GM23338 (cell line): ENCODE measurements around the gene NPS. TPM values are rescaled to one million over a fixed set of nuclear protein-coding genes. Genes with fewer than 3 reads are reported as not detected.

Experiments
- ATAC-seq: fragments of 200-7000 bp; cut with Tn5 transposase; 3 replicates; pipeline ENCODE4 v1.9.1; 2020
- DNase-seq: peaks from one replicate; pipeline ENCODE4 v3.0.0-alpha.2; 2015; ENCODE audit warnings: low spot score
- H2AFZ ChIP-seq: fragments of 200-600 bp; sonication (generic); 2 replicates; pipeline ENCODE4 v1.8.0; 2016; ENCODE audit warnings: antibody characterized with exemption, mild to moderate bottlenecking, moderate library complexity
- H3F3A ChIP-seq: fragments of 200-600 bp; sonication (generic); replicated peaks from 2 replicates; pipeline ENCODE4 v1.8.0; 2017; ENCODE audit warnings: antibody characterized with exemption, mixed run types, low read depth
- H3K27ac ChIP-seq: fragments of 200-600 bp; sonication (generic); 2 replicates; pipeline ENCODE4 v1.6.1; 2016; ENCODE audit warnings: low read depth
- H3K27me3 ChIP-seq: fragments of 200-600 bp; sonication (generic); 2 replicates; pipeline ENCODE4 v1.8.0; 2016; ENCODE audit warnings: mild to moderate bottlenecking, mixed run types, moderate library complexity; ENCODE audit not compliant: insufficient read depth
- H3K36me3 ChIP-seq: fragments of 200-600 bp; sonication (generic); 2 replicates; pipeline ENCODE4 v1.8.0; 2016; ENCODE audit warnings: mild to moderate bottlenecking; ENCODE audit not compliant: insufficient read depth
- H3K4me1 ChIP-seq: fragments of 200-600 bp; sonication (generic); 2 replicates; pipeline ENCODE4 v1.8.0; 2016; ENCODE audit warnings: mild to moderate bottlenecking, moderate library complexity; ENCODE audit not compliant: insufficient read depth
- H3K4me2 ChIP-seq: fragments of 200-600 bp; sonication (generic); 2 replicates; pipeline ENCODE4 v1.7.1; 2017; ENCODE audit warnings: mixed run types
- H3K4me3 ChIP-seq: fragments of 200-600 bp; sonication (generic); 2 replicates; pipeline ENCODE4 v1.6.1; 2016; ENCODE audit warnings: mixed run types
- H3K79me2 ChIP-seq: fragments of 200-600 bp; sonication (generic); replicated peaks from 2 replicates; pipeline ENCODE4 v1.8.0; 2017; ENCODE audit warnings: mild to moderate bottlenecking; ENCODE audit not compliant: insufficient read depth
- H3K9me2 ChIP-seq: fragments of 200-600 bp; sonication (generic); 2 replicates; pipeline ENCODE4 v1.8.0; 2017; ENCODE audit not compliant: insufficient read depth
- H4K20me1 ChIP-seq: fragments of 200-600 bp; sonication (generic); replicated peaks from 2 replicates; pipeline ENCODE4 v1.8.0; 2017; ENCODE audit warnings: mild to moderate bottlenecking; ENCODE audit not compliant: insufficient read depth
- H3K27ac Mint-ChIP-seq: 2 replicates; pipeline ENCODE4 v1.8.0; 2020; ENCODE audit warnings: inconsistent platforms, mild to moderate bottlenecking, moderate library complexity, mixed read lengths
- H3K27me3 Mint-ChIP-seq: 3 replicates; pipeline ENCODE4 v1.8.0; 2022; ENCODE audit warnings: low read depth, mild to moderate bottlenecking, moderate library complexity, mixed read lengths, inconsistent platforms; ENCODE audit not compliant: insufficient read depth, poor library complexity
- H3K36me3 Mint-ChIP-seq: 3 replicates; pipeline ENCODE4 v1.8.0; 2021; ENCODE audit warnings: low read depth, mild to moderate bottlenecking, inconsistent platforms, moderate library complexity, mixed read lengths
- H3K4me1 Mint-ChIP-seq: 3 replicates; pipeline ENCODE4 v1.8.0; 2020; ENCODE audit warnings: mild to moderate bottlenecking, inconsistent platforms, mixed read lengths
- H3K4me3 Mint-ChIP-seq: 3 replicates; pipeline ENCODE4 v1.8.0; 2021; ENCODE audit warnings: moderate library complexity, mild to moderate bottlenecking, inconsistent platforms, mixed read lengths
- H3K9me3 Mint-ChIP-seq: 3 replicates; pipeline ENCODE4 v1.8.0; 2020; ENCODE audit warnings: moderate library complexity, mild to moderate bottlenecking, inconsistent platforms, mixed read lengths
- EZH2 ChIP-seq: fragments of 200-600 bp; sonication (generic); IDR thresholded peaks from one replicate; pipeline ENCODE4 v1.8.0; 2017; ENCODE audit warnings: antibody characterized with exemption, mild to moderate bottlenecking, low read depth; ENCODE audit not compliant: unreplicated experiment
- EZH2phosphoT487 ChIP-seq: fragments of 200-600 bp; sonication (generic); IDR thresholded peaks from one replicate; pipeline ENCODE4 v1.8.1; 2018; ENCODE audit warnings: antibody characterized with exemption; ENCODE audit not compliant: unreplicated experiment
- JUNB ChIP-seq: IDR thresholded peaks from one replicate; pipeline ENCODE4 v1.6.1; 2016; ENCODE audit warnings: antibody characterized with exemption; ENCODE audit not compliant: unreplicated experiment
- ZNF114 ChIP-seq: fragments of 250-450 bp; sonication (Bioruptor Pico); IDR thresholded peaks from 2 replicates; pipeline ENCODE4 v1.5.0; 2020; ENCODE audit warnings: mild to moderate bottlenecking, moderate library complexity
- ZNF331 ChIP-seq: fragments of 250-450 bp; sonication (Bioruptor Pico); IDR thresholded peaks from 2 replicates; pipeline ENCODE4 v1.5.0; 2020; ENCODE audit warnings: low read depth, mild to moderate bottlenecking, moderate library complexity
- polyA plus RNA-seq: library from polyadenylated mRNA; unstranded; fragments of >200 nt; fragmentation: Nextera tagmentation; extraction: Ambion mirVana; gene quantifications from 2 replicates; pipeline ENCODE4 v1.2.1, GENCODE V29; 2016
- total RNA-seq: library from RNA; depleted of rRNA; stranded (reverse); fragments of >200 nt; shearing (Covaris generic); gene quantifications from 2 replicates; pipeline ENCODE4 v1.2.3, GENCODE V29; 2014
- TF ChIP-seq, protein P1 (sequence below), 2 experiments: fragments of 200-600 bp in 1 of 2; sonication (generic) in 1 of 2; conservative IDR thresholded peaks; 2 replicates each; pipeline versions ENCODE4 v1.5.1 to v1.6.1; 2016 to 2017; ENCODE audit warnings: antibody characterized with exemption in 2 of 2, low read depth in 2 of 2, mild to moderate bottlenecking in 2 of 2, moderate library complexity in 1 of 2
- TF ChIP-seq, protein P2 (sequence below): fragments of 250-450 bp; sonication (Bioruptor Pico); IDR thresholded peaks from 2 replicates; pipeline ENCODE4 v1.5.0; 2020; ENCODE audit warnings: mild to moderate bottlenecking, moderate library complexity
- TF ChIP-seq, protein P3 (sequence below): IDR thresholded peaks from 2 replicates; pipeline ENCODE4 v1.6.1; 2016; ENCODE audit warnings: antibody characterized with exemption

Gene NPS
- total and polyA plus RNA-seq, 2 experiments from 2014 or later: not detected

DNA sequence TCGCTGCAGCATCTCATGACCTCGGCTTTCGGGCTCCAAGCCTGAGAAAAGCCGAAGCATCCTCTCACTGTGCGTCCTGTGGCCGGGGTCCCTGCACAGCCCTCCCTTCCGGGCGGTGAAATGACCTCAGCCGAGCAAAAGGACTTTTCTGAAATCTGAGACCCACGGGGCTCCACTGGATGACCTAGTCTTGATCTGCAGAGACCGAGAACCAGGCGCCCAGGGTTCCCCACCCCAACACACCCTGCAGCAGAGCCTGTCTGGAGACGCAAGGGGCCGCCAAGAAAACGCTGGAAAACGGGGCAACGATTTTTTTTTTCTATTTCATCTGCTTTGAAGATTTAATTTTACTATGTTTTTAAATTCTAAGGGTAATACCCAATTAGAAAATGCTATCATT lies 31.7 kb downstream of the NPS start:
- H3K9me3 Mint-ChIP-seq: no peaks in the 10 kb centered on the region
- no peak overlapping the region; the same call in 1 of the 2 replicates for H3K27ac Mint-ChIP-seq
- no peaks in the 10 kb centered on the region for H3K36me3 Mint-ChIP-seq
- H3K4me2 ChIP-seq: no peak overlapping the region
- 0 out of 2 replicates have a peak overlapping the region, but pooled peaks have one; percentile 47 for H2AFZ ChIP-seq
- no peaks in the 10 kb centered on the region for H3K79me2 ChIP-seq
- no peaks in the 10 kb centered on the region for H3K27me3 ChIP-seq
- no peaks in the 10 kb centered on the region for H3K4me1 Mint-ChIP-seq
- H3K4me3 ChIP-seq: no peak overlapping the region
- ATAC-seq (no peak), DNase-seq (no peak)
- no peaks in the 10 kb centered on the region for H4K20me1 ChIP-seq
- H3K4me3 Mint-ChIP-seq: no peak overlapping the region
- no peaks in the 10 kb centered on the region for H3K9me2 ChIP-seq
- no peaks in the 10 kb centered on the region for H3K4me1 ChIP-seq
- TF ChIP-seq ZNF114 (CRISPR knock-in tag) (no peak), JUNB (no peak)
- TF ChIP-seq, protein P1, sequence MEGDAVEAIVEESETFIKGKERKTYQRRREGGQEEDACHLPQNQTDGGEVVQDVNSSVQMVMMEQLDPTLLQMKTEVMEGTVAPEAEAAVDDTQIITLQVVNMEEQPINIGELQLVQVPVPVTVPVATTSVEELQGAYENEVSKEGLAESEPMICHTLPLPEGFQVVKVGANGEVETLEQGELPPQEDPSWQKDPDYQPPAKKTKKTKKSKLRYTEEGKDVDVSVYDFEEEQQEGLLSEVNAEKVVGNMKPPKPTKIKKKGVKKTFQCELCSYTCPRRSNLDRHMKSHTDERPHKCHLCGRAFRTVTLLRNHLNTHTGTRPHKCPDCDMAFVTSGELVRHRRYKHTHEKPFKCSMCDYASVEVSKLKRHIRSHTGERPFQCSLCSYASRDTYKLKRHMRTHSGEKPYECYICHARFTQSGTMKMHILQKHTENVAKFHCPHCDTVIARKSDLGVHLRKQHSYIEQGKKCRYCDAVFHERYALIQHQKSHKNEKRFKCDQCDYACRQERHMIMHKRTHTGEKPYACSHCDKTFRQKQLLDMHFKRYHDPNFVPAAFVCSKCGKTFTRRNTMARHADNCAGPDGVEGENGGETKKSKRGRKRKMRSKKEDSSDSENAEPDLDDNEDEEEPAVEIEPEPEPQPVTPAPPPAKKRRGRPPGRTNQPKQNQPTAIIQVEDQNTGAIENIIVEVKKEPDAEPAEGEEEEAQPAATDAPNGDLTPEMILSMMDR (conservative IDR thresholded peaks at IDR 0.05; ENCODE audit: low read depth in 2 of 2): no peak
- H3K27me3 Mint-ChIP-seq: peaks cover 3% of the 10 kb centered on the region
- no peaks in the 10 kb centered on the region for H3F3A ChIP-seq
- no peaks in the 10 kb centered on the region for H3K36me3 ChIP-seq
- H3K27ac ChIP-seq: no peak overlapping the region

DNA sequence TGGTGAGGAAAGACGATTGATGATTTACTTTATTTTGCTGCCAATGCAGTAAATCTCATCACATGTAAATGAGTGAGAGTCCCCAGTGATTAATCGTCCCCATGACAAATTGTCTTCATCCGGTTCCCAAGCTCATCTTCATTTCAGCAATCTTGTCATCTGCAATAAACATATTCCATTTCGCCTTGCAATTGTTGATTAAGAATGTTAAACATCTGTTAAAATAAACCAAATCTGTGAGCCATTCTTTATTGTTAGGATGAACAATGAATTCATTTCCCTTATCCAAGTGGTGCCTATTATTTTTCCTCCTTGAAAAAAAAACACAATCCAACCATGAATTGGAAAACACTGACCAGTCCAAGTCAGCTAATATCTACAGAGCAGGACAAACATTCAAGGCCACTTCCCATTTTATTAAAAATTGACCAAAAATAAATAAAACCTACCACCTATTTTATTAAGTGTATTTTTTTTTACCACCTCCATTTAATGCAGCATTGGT lies 36.5 kb downstream of the NPS start:
- H3K27me3 Mint-ChIP-seq: peaks cover under 1% of the 10 kb centered on the region
- ATAC-seq (no peak), DNase-seq (no peak)
- H3K27me3 ChIP-seq: no peaks in the 10 kb centered on the region
- H3K9me2 ChIP-seq: no peaks in the 10 kb centered on the region
- no peaks in the 10 kb centered on the region for H4K20me1 ChIP-seq
- peaks cover 5% of the 10 kb centered on the region; the same call in 1 of the 3 replicates for H3K9me3 Mint-ChIP-seq
- no peaks in the 10 kb centered on the region for H3F3A ChIP-seq
- no peaks in the 10 kb centered on the region for H3K36me3 ChIP-seq
- H2AFZ ChIP-seq: no peak overlapping the region
- H3K27ac ChIP-seq: no peak overlapping the region
- H3K79me2 ChIP-seq: no peaks in the 10 kb centered on the region
- H3K4me1 Mint-ChIP-seq: no peaks in the 10 kb centered on the region
- H3K36me3 Mint-ChIP-seq: peaks cover 3% of the 10 kb centered on the region; the same call in 1 of the 3 replicates
- H3K4me3 ChIP-seq: no peak overlapping the region
- no peaks in the 10 kb centered on the region for H3K4me1 ChIP-seq
- no peak overlapping the region for H3K4me2 ChIP-seq
- no peak overlapping the region for H3K4me3 Mint-ChIP-seq
- H3K27ac Mint-ChIP-seq: no peak overlapping the region
- TF ChIP-seq, protein P2, sequence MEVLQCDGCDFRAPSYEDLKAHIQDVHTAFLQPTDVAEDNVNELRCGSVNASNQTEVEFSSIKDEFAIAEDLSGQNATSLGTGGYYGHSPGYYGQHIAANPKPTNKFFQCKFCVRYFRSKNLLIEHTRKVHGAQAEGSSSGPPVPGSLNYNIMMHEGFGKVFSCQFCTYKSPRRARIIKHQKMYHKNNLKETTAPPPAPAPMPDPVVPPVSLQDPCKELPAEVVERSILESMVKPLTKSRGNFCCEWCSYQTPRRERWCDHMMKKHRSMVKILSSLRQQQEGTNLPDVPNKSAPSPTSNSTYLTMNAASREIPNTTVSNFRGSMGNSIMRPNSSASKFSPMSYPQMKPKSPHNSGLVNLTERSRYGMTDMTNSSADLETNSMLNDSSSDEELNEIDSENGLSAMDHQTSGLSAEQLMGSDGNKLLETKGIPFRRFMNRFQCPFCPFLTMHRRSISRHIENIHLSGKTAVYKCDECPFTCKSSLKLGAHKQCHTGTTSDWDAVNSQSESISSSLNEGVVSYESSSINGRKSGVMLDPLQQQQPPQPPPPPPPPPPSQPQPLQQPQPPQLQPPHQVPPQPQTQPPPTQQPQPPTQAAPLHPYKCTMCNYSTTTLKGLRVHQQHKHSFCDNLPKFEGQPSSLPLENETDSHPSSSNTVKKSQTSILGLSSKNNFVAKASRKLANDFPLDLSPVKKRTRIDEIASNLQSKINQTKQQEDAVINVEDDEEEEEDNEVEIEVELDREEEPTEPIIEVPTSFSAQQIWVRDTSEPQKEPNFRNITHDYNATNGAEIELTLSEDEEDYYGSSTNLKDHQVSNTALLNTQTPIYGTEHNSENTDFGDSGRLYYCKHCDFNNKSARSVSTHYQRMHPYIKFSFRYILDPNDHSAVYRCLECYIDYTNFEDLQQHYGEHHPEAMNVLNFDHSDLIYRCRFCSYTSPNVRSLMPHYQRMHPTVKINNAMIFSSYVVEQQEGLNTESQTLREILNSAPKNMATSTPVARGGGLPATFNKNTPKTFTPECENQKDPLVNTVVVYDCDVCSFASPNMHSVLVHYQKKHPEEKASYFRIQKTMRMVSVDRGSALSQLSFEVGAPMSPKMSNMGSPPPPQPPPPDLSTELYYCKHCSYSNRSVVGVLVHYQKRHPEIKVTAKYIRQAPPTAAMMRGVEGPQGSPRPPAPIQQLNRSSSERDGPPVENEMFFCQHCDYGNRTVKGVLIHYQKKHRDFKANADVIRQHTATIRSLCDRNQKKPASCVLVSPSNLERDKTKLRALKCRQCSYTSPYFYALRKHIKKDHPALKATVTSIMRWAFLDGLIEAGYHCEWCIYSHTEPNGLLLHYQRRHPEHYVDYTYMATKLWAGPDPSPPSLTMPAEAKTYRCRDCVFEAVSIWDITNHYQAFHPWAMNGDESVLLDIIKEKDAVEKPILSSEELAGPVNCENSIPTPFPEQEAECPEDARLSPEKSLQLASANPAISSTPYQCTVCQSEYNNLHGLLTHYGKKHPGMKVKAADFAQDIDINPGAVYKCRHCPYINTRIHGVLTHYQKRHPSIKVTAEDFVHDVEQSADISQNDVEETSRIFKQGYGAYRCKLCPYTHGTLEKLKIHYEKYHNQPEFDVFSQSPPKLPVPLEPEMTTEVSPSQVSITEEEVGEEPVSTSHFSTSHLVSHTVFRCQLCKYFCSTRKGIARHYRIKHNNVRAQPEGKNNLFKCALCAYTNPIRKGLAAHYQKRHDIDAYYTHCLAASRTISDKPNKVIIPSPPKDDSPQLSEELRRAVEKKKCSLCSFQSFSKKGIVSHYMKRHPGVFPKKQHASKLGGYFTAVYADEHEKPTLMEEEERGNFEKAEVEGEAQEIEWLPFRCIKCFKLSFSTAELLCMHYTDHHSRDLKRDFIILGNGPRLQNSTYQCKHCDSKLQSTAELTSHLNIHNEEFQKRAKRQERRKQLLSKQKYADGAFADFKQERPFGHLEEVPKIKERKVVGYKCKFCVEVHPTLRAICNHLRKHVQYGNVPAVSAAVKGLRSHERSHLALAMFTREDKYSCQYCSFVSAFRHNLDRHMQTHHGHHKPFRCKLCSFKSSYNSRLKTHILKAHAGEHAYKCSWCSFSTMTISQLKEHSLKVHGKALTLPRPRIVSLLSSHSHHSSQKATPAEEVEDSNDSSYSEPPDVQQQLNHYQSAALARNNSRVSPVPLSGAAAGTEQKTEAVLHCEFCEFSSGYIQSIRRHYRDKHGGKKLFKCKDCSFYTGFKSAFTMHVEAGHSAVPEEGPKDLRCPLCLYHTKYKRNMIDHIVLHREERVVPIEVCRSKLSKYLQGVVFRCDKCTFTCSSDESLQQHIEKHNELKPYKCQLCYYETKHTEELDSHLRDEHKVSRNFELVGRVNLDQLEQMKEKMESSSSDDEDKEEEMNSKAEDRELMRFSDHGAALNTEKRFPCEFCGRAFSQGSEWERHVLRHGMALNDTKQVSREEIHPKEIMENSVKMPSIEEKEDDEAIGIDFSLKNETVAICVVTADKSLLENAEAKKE: no peak
- TF ChIP-seq ZNF331 (CRISPR knock-in tag) (no peak), EZH2phosphoT487 (no peak), EZH2 (no peak), JUNB (no peak), ZNF114 (CRISPR knock-in tag) (no peak)
- TF ChIP-seq, protein P3, sequence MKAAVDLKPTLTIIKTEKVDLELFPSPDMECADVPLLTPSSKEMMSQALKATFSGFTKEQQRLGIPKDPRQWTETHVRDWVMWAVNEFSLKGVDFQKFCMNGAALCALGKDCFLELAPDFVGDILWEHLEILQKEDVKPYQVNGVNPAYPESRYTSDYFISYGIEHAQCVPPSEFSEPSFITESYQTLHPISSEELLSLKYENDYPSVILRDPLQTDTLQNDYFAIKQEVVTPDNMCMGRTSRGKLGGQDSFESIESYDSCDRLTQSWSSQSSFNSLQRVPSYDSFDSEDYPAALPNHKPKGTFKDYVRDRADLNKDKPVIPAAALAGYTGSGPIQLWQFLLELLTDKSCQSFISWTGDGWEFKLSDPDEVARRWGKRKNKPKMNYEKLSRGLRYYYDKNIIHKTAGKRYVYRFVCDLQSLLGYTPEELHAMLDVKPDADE: no peak
